ENCODE results near the gene FHIT. TPM values are rescaled to one million over a fixed set of nuclear protein-coding genes. Genes with fewer than 3 reads are reported as not detected.

FHIT gene
- total RNA-seq, 4 donors from 2014 or later, result 4.4 to 10.6 (median 8.4) TPM

DNA sequence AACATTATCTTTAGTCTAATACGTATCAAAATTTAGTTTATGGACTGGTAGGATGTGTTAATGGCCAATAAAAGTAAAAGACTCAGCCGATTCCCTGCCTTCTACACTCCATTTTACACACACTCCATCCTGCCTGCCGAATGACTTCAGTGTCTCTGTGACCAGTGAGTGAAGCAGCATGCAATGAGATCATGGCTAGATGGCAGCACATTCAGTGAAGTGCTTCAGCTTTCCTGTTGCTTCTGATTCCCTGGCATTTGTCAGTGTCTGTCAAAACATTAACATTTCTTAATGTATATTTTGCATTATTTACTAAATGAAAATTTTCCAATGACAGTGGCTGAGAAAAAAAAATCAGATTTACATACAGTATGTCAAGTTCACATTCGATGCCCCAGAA lies 412.0 kb downstream of the FHIT start:
- TF ChIP-seq, protein P1, sequence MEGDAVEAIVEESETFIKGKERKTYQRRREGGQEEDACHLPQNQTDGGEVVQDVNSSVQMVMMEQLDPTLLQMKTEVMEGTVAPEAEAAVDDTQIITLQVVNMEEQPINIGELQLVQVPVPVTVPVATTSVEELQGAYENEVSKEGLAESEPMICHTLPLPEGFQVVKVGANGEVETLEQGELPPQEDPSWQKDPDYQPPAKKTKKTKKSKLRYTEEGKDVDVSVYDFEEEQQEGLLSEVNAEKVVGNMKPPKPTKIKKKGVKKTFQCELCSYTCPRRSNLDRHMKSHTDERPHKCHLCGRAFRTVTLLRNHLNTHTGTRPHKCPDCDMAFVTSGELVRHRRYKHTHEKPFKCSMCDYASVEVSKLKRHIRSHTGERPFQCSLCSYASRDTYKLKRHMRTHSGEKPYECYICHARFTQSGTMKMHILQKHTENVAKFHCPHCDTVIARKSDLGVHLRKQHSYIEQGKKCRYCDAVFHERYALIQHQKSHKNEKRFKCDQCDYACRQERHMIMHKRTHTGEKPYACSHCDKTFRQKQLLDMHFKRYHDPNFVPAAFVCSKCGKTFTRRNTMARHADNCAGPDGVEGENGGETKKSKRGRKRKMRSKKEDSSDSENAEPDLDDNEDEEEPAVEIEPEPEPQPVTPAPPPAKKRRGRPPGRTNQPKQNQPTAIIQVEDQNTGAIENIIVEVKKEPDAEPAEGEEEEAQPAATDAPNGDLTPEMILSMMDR (IDR thresholded peaks at IDR 0.05; ENCODE audit: low read depth), result no peak

- TF ChIP-seq, protein P1 (IDR thresholded peaks at IDR 0.05; ENCODE audit: low read depth), result no peak
Observed at GRCh38 chr3:60835796-60836195, 415.5 kb downstream of the FHIT start.

GRCh38 chr3:60829058-60829457 lies 422.2 kb downstream of the FHIT start:
- TF ChIP-seq, protein P1 (IDR thresholded peaks at IDR 0.05; ENCODE audit: low read depth), result no peak

DNA sequence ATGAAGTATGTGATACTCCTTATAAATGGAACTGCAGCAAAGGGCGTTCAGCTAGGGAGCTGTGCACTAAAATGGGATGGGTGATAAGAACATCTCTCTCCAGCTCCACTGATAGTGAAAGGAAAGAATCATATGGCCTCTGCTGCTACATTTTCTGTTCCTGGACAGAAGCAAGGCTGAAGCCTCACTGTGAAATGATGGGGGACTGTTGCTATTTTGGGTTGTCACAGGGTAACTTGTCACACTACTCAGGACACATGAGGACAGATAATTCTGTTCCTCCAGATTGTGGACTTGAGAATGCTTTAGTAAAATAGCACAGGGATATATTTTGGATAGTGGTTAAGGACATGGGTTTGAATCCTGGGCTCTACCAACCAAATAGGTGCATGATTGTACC lies 423.6 kb downstream of the FHIT start:
- TF ChIP-seq, protein P1 (IDR thresholded peaks at IDR 0.05; ENCODE audit: low read depth), result no peak

GRCh38 chr3:60826511-60826910 lies 424.7 kb downstream of the FHIT start:
- TF ChIP-seq, protein P1 (IDR thresholded peaks at IDR 0.05; ENCODE audit: low read depth), result no peak

- TF ChIP-seq, protein P1 (IDR thresholded peaks at IDR 0.05; ENCODE audit: low read depth), result no peak
Observed at GRCh38 chr3:60812502-60812901, 438.8 kb downstream of the FHIT start.

DNA sequence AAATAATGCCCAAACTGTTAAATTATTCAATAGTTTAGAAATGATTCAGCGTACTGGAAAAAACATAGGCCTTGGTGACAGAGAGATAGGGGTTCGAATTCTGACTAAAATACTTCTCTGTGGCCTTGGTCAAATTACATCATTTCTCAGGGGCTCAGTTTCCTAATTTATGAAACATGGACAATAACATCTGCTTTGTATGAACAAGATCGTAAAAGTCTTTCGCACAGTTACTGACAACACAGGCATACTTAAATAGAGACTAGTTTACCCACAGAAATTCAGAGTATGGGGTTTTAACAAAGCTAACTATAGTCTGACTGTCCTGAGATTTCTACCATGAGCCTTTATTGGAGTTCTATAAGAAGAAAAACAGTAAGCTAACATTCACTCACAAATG lies 440.4 kb downstream of the FHIT start:
- TF ChIP-seq, protein P1 (IDR thresholded peaks at IDR 0.05; ENCODE audit: low read depth), result no peak

Measured in subcutaneous adipose tissue (tissue), 4 donors.